ENCODE results near the gene TMEM242. TPM values are rescaled to one million over a fixed set of nuclear protein-coding genes. Genes with fewer than 3 reads are reported as not detected.

The TMEM242 gene
- total and polyA plus RNA-seq, 2 of the 8 experiments (the other 6 are each of a cell fraction or from before 2014, with no cell fraction given) = 2.4 to 9.0 TPM

GRCh38 chr6:157270916-157271315 is 52.4 kb downstream of the TMEM242 start (continued):
- no peak for TF ChIP-seq EP300 (IDR thresholded peaks at IDR 0.05; ENCODE audit: borderline replicate concordance in 1 of 2, low read depth in 2 of 2, low read length in 2 of 2)
- TF ChIP-seq CTBP2 (IDR thresholded peaks at IDR 0.05; ENCODE audit: borderline replicate concordance, insufficient read depth, insufficient read length, low read length) = no peak

Measured in H1 (cell line).